ENCODE measurements around the gene STXBP2. TPM values are rescaled to one million over a fixed set of nuclear protein-coding genes. Genes with fewer than 3 reads are reported as not detected.

The STXBP2 gene
- total RNA-seq, 4 donors from 2014 or later, result 7.2 to 14.4 (median 11.7) TPM

DNA sequence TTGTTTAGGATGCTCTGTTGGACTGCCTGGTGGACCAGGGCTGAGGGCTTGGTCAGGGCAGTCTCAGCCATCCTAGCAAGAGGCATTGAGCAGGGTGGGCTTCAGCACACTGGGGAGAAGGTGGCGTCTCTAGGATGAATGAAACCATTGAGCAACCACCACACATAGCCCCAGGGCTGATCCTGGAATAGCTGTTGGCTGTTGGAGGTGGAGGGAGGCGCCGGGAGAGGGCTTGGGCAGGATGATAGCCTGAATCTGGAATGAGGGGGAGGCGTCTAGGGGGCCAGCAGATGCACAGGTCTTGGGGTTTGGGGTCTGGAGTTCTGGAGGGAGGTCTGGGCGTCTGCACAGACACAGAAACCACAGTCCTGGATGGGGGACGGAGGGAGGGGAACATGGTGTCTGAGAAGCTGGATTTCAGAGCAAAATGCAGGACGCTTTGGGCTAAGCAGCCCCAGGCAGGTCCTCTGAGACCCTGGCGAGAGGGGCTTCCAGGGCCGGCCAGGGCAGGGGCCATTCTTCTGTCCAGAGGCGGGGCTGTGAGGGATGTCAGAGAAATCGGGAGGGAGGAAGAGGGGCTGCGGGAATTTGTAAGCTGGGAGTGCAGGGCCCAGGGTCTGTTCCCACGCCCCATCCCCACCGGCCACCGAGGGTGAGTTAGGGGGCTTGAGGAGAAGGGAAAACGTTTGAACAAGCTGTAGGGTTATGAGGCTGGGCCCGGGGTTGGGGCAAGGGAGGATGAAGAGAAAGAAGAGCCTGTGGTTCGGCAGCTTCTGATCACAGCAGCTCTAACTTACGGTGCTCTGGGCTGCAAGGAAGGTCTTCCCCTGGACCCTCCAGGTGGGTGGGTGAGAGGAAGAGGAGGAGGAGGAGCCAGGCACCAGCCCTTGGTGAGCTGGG, 48.9 kb downstream of the STXBP2 start:
- Histone ChIP-seq H3K36me3 (peaks cover 0 to 36% (median 27%) of the 10 kb centered on the region in 4 donors), H3K4me3 (no peak overlapping the region), H3K27ac (replicated peaks in 1 of 4) (no peak overlapping the region), H3K4me1 (peaks cover 6 to 21% (median 17%) of the 10 kb centered on the region in 4 donors), H3K9me3 (no peaks in the 10 kb centered on the region), H3K27me3 (peaks cover 0 to 21% (median 2%) of the 10 kb centered on the region in 4 donors)
- 47% methylated on average over 19 of the region's 19 CpGs for WGBS
- no peak for DNase-seq (ENCODE audit: extremely low spot score)
- intact Hi-C loops (cut with DNase I), result loop anchor here (10.0 kb wide), 1 partner anchor 109 kb away; no protein-coding TSS in a partner anchor
- no peak for TF ChIP-seq POLR2A (IDR thresholded peaks at IDR 0.05; ENCODE audit: low read depth)
- TF ChIP-seq CTCF (IDR thresholded peaks at IDR 0.05), result no peak
- no peak for TF ChIP-seq EP300 (IDR thresholded peaks at IDR 0.05)
- no peak for TF ChIP-seq POLR2AphosphoS5 (IDR thresholded peaks at IDR 0.05)

DNA sequence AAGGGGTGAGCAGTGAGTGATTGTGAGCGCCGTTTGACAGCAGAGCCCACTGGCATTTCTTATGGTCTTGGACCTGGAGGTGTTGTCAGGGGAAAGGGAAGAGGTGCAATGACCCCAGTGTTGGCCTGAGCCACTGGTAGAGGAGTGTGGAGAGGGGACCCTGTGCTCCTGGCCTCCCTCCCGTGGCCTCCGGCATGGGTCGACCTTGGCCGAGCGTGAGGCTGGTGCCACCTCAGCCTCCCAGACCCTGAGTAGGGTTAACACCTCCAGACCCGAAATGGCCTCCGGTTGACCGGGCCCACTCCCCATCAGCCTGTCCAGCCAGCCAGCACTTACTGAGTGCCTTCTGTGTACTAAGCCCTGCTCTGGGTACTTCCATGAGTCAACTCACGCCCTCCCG, 50.3 kb downstream of the STXBP2 start:
- Histone ChIP-seq H3K27ac (replicated peaks in 1 of 4) (no peak overlapping the region), H3K36me3 (peaks cover 0 to 35% (median 26%) of the 10 kb centered on the region in 4 donors), H3K4me3 (no peak overlapping the region), H3K9me3 (no peaks in the 10 kb centered on the region), H3K27me3 (peaks cover 0 to 31% (median 2%) of the 10 kb centered on the region in 4 donors), H3K4me1 (peaks cover 1 to 8% (median 5%) of the 10 kb centered on the region in 4 donors)
- 84% methylated on average over 5 of the region's 12 CpGs for WGBS
- no peak for DNase-seq (ENCODE audit: extremely low spot score)
- intact Hi-C loops (cut with DNase I), result loop anchor here (10.0 kb wide), 1 partner anchor 108 kb away; no protein-coding TSS in a partner anchor
- no peak for TF ChIP-seq POLR2AphosphoS5 (IDR thresholded peaks at IDR 0.05)
- no peak for TF ChIP-seq EP300 (IDR thresholded peaks at IDR 0.05)
- no peak for TF ChIP-seq CTCF (IDR thresholded peaks at IDR 0.05)
- TF ChIP-seq POLR2A (IDR thresholded peaks at IDR 0.05; ENCODE audit: low read depth), result no peak

GRCh38 chr19:7689165-7689564, 52.3 kb downstream of the STXBP2 start:
- no peak for DNase-seq (ENCODE audit: extremely low spot score)
- Histone ChIP-seq H3K9me3 (no peaks in the 10 kb centered on the region), H3K27me3 (peaks cover 0 to 31% (median 2%) of the 10 kb centered on the region in 4 donors), H3K27ac (replicated peaks in 1 of 4) (no peak overlapping the region), H3K4me3 (no peak overlapping the region), H3K4me1 (no peaks in the 10 kb centered on the region), H3K36me3 (peaks cover 0 to 15% (median 6%) of the 10 kb centered on the region in 4 donors)
- intact Hi-C loops (cut with DNase I), result loop anchor here (10.0 kb wide), 1 partner anchor 106 kb away; no protein-coding TSS in a partner anchor
- 46% methylated on average over 6 of the region's 23 CpGs for WGBS
- TF ChIP-seq EP300 (IDR thresholded peaks at IDR 0.05) (no peak), CTCF (IDR thresholded peaks at IDR 0.05) (no peak), POLR2A (IDR thresholded peaks at IDR 0.05; ENCODE audit: low read depth) (no peak), POLR2AphosphoS5 (IDR thresholded peaks at IDR 0.05) (no peak)

DNA sequence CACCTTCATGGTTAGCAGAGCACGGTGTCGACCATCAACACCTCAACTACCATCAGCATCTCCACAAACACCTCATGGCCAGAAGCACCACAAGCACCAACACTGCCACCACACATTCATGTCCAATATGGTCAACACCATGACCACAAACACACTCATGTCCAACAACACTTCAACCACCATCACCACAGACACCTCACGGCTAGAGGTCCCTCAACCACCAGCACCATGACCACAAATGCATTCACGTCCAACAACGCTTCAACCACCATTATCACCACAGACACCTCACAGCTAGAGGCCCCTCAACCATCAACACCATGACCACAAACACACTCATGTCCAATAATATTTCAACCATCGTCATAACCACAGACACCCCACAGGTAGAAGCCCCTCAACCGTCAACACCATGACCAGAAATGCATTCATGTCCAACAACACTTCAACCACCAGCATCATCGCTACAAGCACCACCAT, 53.9 kb downstream of the STXBP2 start:
- Histone ChIP-seq H3K4me3 (no peak overlapping the region), H3K27ac (replicated peaks in 1 of 4) (no peak overlapping the region), H3K27me3 (peaks cover 0 to 45% (median 2%) of the 10 kb centered on the region in 4 donors), H3K4me1 (no peaks in the 10 kb centered on the region), H3K9me3 (no peaks in the 10 kb centered on the region), H3K36me3 (no peaks in the 10 kb centered on the region)
- WGBS, result 81% methylated on average over 8 of the region's 8 CpGs
- no peak for TF ChIP-seq POLR2AphosphoS5 (IDR thresholded peaks at IDR 0.05)
- TF ChIP-seq EP300 (IDR thresholded peaks at IDR 0.05), result no peak
- no peak for TF ChIP-seq CTCF (IDR thresholded peaks at IDR 0.05)
- no peak for TF ChIP-seq POLR2A (IDR thresholded peaks at IDR 0.05; ENCODE audit: low read depth)
- intact Hi-C loops (cut with DNase I), result no loop called here
- DNase-seq (ENCODE audit: extremely low spot score), result no peak

Data from esophagus muscularis mucosa (tissue), 4 donors.